K562 (cell line): ENCODE data around the gene REEP6. TPM values are rescaled to one million over a fixed set of nuclear protein-coding genes. Genes with fewer than 3 reads are reported as not detected.

ENCODE experiments used
- BCOR ChIP-seq: fragments of 450-650 bp; IDR thresholded peaks from 2 replicates; pipeline ENCODE4 v1.6.1; 2016
- CBX3 ChIP-seq, 2 experiments: IDR thresholded peaks; 1 replicate in 1 of 2; 2 replicates in 1 of 2; pipeline ENCODE4 v1.6.1; 2012; ENCODE audit warnings: inconsistent platforms in 2 of 2, low read length in 2 of 2, borderline replicate concordance in 1 of 2, control low read depth in 1 of 2
- HDAC1 ChIP-seq, 2 experiments: fragments of 450-650 bp; IDR thresholded peaks; 2 replicates each; pipeline ENCODE4 v1.6.1; 2016 to 2017; ENCODE audit warnings: inconsistent platforms in 1 of 2, mild to moderate bottlenecking in 1 of 2, moderate library complexity in 1 of 2
- KDM1A ChIP-seq, 2 experiments: fragments of 450-650 bp; IDR thresholded peaks; 2 replicates each; pipeline ENCODE4 v1.6.1; 2016; ENCODE audit warnings: mild to moderate bottlenecking in 2 of 2
- SP1 ChIP-seq: sonication (generic); formaldehyde crosslinking; IDR thresholded peaks from 2 replicates; pipeline ENCODE4 v1.8.1; 2022; ENCODE audit warnings: mild to moderate bottlenecking, missing genetic modification reagents
- polyA plus RNA-seq, 8 experiments: library from polyadenylated mRNA; depleted of rRNA in 4 of 8; stranded (reverse) in 5 of 8; unstranded in 3 of 8; fragments of >200 nt; fragmentation: Nextera tagmentation in 2 of 8; fragmentation: Illumina TruSeq in 1 of 8; extraction: Ambion mirVana in 2 of 8; extraction: Trizol in 1 of 8; gene quantifications; 2 replicates each; pipeline versions ENCODE4 v1.2.1 to v1.2.3, GENCODE V29; 2011 to 2014; ENCODE audit warnings: inconsistent platforms in 1 of 8, missing spikeins in 1 of 8
- total RNA-seq, 7 experiments: library from RNA; depleted of rRNA in 6 of 7; stranded (reverse); fragments of >200 nt in 6 of 7; fragmentation: Illumina TruSeq in 2 of 7; extraction: Trizol in 2 of 7; gene quantifications; 2 replicates each; pipeline versions ENCODE4 v1.2.1 to v1.2.3, GENCODE V29; 2011 to 2021; ENCODE audit warnings: low replicate concordance in 1 of 7
- TF ChIP-seq, protein P1 (sequence below), 2 experiments: fragments of 450-650 bp; IDR thresholded peaks; 2 replicates each; pipeline ENCODE4 v1.6.1; 2016; ENCODE audit warnings: mild to moderate bottlenecking in 2 of 2, borderline replicate concordance in 1 of 2, low read depth in 1 of 2, moderate library complexity in 1 of 2
- TF ChIP-seq, protein P2 (sequence below): fragments of 450-650 bp; IDR thresholded peaks from 2 replicates; pipeline ENCODE4 v1.6.1; 2014; ENCODE audit warnings: low read depth, mild to moderate bottlenecking, moderate library complexity, borderline replicate concordance
- TF ChIP-seq, protein P3 (sequence below): fragments of 250-450 bp; sonication (Bioruptor Pico); IDR thresholded peaks from 2 replicates; pipeline ENCODE4 v1.4.0; 2020; ENCODE audit warnings: borderline replicate concordance
- TF ChIP-seq, protein P4 (sequence below): fragments of 450-650 bp; IDR thresholded peaks from 2 replicates; pipeline ENCODE4 v1.6.1; 2017; ENCODE audit warnings: mild to moderate bottlenecking, moderate library complexity
- TF ChIP-seq, protein P5 (sequence below): fragments of 450-650 bp; IDR thresholded peaks from 2 replicates; pipeline ENCODE4 v1.6.1; 2016

REEP6 gene
- total and polyA plus RNA-seq, 9 of the 15 experiments (the other 6 are each of a cell fraction or from before 2014, with no cell fraction given): 1.2 to 64.2 (median 12.7) TPM

DNA sequence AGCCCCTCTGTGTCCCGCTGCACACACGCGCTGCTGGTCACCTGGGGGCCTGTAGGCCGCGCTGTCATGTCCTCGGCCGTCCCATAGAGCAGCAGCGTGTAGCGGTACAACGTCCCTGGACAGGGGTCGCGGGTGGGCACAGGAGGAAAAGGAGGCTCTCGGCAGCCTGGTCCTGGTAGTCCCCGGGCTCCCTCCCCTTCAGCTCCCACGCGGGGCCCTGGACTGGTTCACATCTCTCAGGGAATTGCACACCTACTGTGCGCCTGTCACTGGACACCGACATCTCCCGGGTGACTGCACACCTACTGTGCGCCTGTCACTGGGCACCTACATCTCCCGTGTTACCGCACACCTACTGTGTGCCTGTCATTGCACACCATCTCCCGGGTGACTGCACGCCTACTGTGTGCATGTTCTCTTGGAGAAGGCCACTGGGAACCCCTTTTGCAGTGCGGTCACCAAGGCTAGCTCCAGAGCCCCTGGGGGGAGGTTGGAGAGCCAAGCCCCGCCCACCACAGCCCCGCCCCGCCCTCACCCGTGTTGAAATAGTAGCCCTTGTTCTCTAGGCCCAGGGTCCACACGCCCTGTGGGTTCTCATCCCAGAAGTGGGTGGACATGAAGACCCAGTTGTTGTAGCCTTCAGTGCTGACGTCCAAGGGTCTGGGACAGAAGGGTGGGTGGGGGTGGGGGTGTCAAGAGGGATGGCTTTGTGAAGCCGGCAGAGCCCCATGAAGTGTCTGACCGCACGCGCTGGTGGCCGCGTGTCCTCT is 8.4 kb upstream of the REEP6 start (continued):
- TF ChIP-seq, protein P1, sequence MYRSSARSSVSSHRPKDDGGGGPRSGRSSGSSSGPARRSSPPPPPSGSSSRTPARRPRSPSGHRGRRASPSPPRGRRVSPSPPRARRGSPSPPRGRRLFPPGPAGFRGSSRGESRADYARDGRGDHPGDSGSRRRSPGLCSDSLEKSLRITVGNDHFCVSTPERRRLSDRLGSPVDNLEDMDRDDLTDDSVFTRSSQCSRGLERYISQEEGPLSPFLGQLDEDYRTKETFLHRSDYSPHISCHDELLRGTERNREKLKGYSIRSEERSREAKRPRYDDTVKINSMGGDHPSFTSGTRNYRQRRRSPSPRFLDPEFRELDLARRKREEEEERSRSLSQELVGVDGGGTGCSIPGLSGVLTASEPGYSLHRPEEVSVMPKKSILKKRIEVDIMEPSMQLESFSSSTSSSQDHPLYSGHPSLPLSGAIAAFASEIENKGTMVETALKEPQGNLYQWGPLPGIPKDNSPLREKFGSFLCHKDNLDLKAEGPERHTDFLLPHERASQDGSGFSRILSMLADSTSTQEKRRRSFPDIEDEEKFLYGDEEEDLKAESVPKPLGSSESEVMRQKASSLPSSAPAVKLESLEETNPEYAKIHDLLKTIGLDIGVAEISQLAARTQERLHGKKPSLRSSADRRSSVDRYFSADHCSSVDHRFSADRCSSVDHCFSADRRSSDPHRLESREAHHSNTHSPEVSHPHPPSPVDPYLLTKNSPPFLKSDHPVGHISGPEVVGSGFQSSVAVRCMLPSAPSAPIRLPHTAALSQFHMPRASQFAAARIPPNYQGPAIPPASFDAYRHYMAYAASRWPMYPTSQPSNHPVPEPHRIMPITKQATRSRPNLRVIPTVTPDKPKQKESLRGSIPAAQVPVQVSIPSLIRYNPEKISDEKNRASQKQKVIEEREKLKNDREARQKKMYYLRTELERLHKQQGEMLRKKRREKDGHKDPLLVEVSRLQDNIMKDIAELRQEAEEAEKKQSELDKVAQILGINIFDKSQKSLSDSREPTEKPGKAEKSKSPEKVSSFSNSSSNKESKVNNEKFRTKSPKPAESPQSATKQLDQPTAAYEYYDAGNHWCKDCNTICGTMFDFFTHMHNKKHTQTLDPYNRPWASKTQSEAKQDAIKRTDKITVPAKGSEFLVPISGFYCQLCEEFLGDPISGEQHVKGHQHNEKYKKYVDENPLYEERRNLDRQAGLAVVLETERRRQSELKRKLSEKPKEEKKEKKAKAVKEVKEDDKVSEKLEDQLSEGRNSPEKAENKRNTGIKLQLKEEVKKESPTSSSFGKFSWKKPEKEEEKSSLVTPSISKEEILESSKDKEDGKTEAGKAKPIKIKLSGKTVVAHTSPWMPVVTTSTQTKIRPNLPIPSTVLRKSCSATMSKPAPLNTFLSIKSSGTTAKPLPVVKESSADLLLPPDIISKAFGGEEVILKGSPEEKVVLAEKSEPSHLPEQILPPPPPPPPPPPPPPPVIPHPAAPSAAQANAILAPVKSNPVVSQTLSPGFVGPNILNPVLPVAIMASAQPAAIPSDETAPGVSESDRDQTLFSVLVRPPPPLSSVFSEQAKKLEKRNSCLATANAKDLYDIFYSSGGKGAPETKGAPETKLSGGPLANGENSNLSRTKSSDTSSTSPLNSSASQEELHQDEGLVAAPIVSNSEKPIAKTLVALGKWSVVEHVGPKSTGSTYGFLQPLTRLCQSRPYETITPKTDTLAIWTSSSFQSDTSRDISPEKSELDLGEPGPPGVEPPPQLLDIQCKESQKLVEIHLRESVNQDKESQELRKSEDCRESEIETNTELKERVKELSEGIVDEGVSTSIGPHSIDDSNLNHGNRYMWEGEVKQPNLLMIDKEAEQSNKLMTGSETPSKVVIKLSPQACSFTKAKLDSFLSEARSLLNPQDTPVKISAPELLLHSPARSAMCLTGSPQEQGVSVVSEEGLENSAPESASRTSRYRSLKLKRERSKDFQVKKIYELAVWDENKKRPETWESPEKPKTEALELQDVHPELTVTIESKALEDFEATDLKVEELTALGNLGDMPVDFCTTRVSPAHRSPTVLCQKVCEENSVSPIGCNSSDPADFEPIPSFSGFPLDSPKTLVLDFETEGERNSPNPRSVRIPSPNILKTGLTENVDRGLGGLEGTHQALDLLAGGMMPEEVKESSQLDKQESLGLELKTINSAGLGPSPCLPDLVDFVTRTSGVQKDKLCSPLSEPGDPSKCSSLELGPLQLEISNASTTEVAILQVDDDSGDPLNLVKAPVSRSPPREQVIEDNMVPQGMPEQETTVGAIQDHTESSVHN (IDR thresholded peaks at IDR 0.05; ENCODE audit: borderline replicate concordance in 1 of 2, low read depth in 1 of 2): no peak
- TF ChIP-seq BCOR (peak; percentile 25; the same call in 1 of the 2 replicates), SP1 (CRISPR knock-in tag) (0 out of 2 replicates have a peak, but pooled peaks have one; percentile 53), CBX3 (IDR thresholded peaks at IDR 0.05; ENCODE audit: borderline replicate concordance in 1 of 2, low read length in 2 of 2) (peak in 1 of 2 experiments; percentile 34; a peak in 1 of 3 replicates), HDAC1 (IDR thresholded peaks at IDR 0.05) (peak; percentile 59 to 77; a peak in 3 of 4 replicates), KDM1A (IDR thresholded peaks at IDR 0.05) (peak in 1 of 2 experiments; percentile 76; a peak in 1 of 4 replicates)
- TF ChIP-seq, protein P2, sequence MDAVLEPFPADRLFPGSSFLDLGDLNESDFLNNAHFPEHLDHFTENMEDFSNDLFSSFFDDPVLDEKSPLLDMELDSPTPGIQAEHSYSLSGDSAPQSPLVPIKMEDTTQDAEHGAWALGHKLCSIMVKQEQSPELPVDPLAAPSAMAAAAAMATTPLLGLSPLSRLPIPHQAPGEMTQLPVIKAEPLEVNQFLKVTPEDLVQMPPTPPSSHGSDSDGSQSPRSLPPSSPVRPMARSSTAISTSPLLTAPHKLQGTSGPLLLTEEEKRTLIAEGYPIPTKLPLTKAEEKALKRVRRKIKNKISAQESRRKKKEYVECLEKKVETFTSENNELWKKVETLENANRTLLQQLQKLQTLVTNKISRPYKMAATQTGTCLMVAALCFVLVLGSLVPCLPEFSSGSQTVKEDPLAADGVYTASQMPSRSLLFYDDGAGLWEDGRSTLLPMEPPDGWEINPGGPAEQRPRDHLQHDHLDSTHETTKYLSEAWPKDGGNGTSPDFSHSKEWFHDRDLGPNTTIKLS: no peak
- TF ChIP-seq, protein P3, sequence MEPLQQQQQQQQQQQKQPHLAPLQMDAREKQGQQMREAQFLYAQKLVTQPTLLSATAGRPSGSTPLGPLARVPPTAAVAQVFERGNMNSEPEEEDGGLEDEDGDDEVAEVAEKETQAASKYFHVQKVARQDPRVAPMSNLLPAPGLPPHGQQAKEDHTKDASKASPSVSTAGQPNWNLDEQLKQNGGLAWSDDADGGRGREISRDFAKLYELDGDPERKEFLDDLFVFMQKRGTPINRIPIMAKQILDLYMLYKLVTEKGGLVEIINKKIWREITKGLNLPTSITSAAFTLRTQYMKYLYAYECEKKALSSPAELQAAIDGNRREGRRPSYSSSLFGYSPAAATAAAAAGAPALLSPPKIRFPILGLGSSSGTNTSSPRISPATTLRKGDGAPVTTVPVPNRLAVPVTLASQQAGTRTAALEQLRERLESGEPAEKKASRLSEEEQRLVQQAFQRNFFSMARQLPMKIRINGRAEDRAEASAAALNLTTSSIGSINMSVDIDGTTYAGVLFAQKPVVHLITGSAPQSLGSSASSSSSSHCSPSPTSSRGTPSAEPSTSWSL (CRISPR knock-in tag): no peak
- TF ChIP-seq, protein P4, sequence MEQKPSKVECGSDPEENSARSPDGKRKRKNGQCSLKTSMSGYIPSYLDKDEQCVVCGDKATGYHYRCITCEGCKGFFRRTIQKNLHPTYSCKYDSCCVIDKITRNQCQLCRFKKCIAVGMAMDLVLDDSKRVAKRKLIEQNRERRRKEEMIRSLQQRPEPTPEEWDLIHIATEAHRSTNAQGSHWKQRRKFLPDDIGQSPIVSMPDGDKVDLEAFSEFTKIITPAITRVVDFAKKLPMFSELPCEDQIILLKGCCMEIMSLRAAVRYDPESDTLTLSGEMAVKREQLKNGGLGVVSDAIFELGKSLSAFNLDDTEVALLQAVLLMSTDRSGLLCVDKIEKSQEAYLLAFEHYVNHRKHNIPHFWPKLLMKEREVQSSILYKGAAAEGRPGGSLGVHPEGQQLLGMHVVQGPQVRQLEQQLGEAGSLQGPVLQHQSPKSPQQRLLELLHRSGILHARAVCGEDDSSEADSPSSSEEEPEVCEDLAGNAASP: no peak
- TF ChIP-seq, protein P5, sequence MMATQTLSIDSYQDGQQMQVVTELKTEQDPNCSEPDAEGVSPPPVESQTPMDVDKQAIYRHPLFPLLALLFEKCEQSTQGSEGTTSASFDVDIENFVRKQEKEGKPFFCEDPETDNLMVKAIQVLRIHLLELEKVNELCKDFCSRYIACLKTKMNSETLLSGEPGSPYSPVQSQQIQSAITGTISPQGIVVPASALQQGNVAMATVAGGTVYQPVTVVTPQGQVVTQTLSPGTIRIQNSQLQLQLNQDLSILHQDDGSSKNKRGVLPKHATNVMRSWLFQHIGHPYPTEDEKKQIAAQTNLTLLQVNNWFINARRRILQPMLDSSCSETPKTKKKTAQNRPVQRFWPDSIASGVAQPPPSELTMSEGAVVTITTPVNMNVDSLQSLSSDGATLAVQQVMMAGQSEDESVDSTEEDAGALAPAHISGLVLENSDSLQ: peak; percentile 11; the same call in 1 of the 2 replicates
